Neural cell (in vitro differentiated cells): ENCODE measurements around the gene TRIO. TPM values are rescaled to one million over a fixed set of nuclear protein-coding genes. Genes with fewer than 3 reads are reported as not detected.

Experiments
- H2AFZ ChIP-seq: fragments of 200-600, 300-800 bp; sonication (generic), shearing (Covaris generic); 2 replicates; pipeline ENCODE4 v1.6.0; 2014; ENCODE audit warnings: low read depth, mild to moderate bottlenecking, antibody characterized with exemption, low read length, moderate library complexity
- H3F3A ChIP-seq: fragments of 200-600 bp; shearing (Covaris generic); 2 replicates; pipeline ENCODE4 v1.6.1; 2016; ENCODE audit warnings: mild to moderate bottlenecking, moderate library complexity, mixed read lengths, antibody characterized with exemption, low read length; ENCODE audit not compliant: insufficient read depth, poor library complexity, severe bottlenecking
- H3K27ac ChIP-seq: fragments of 200-600, 300-800 bp; sonication (generic), shearing (Covaris generic); 2 replicates; pipeline ENCODE4 v1.5.1; 2014; ENCODE audit warnings: mild to moderate bottlenecking, low read length, moderate library complexity
- H3K27me3 ChIP-seq: fragments of 300-800, 200-600 bp; sonication (generic), shearing (Covaris generic); 2 replicates; pipeline ENCODE4 v1.6.0; 2014; ENCODE audit warnings: mild to moderate bottlenecking, low read depth, low read length, moderate library complexity; ENCODE audit not compliant: insufficient read depth
- H3K36me3 ChIP-seq: fragments of 300-800, 200-600 bp; sonication (generic), shearing (Covaris generic); 2 replicates; pipeline ENCODE4 v1.5.1; 2014; ENCODE audit warnings: mild to moderate bottlenecking, antibody characterized with exemption, low read length, moderate library complexity; ENCODE audit not compliant: insufficient read depth
- H3K4me2 ChIP-seq: fragments of 300-800, 200-600 bp; sonication (generic), shearing (Covaris generic); 2 replicates; pipeline ENCODE4 v1.6.0; 2014; ENCODE audit warnings: mild to moderate bottlenecking, low read length
- H3K4me3 ChIP-seq: fragments of 300-800, 200-600 bp; sonication (generic), shearing (Covaris generic); 2 replicates; pipeline ENCODE4 v1.5.1; 2014; ENCODE audit warnings: mild to moderate bottlenecking, low read length, moderate library complexity
- H3K79me2 ChIP-seq: fragments of 200-600 bp; shearing (Covaris generic); replicated peaks from 2 replicates; pipeline ENCODE4 v1.6.0; 2014; ENCODE audit warnings: mild to moderate bottlenecking, low read length, moderate library complexity; ENCODE audit not compliant: insufficient read depth
- H3K9ac ChIP-seq: fragments of 300-800, 200-600 bp; sonication (generic), shearing (Covaris generic); 2 replicates; pipeline ENCODE4 v1.6.1; 2016; ENCODE audit warnings: mild to moderate bottlenecking, low read length, mixed read lengths
- H3K9me2 ChIP-seq: fragments of 200-600 bp; shearing (Covaris generic); 2 replicates; pipeline ENCODE4 v1.6.1; 2016; ENCODE audit warnings: mild to moderate bottlenecking, low read length, mixed read lengths; ENCODE audit not compliant: insufficient read depth
- H3K9me3 ChIP-seq: fragments of 200-600, 300-800 bp; sonication (generic), shearing (Covaris generic); 2 replicates; pipeline ENCODE4 v1.6.1; 2016; ENCODE audit warnings: mild to moderate bottlenecking, mixed run types, low read length, moderate library complexity, mixed read lengths
- H4K20me1 ChIP-seq: fragments of 200-600 bp; shearing (Covaris generic); 2 replicates; pipeline ENCODE4 v1.6.1; 2016; ENCODE audit warnings: mild to moderate bottlenecking, mixed run types; ENCODE audit not compliant: insufficient read depth
- EP300 ChIP-seq: fragments of 450-650 bp; conservative IDR thresholded peaks from 2 replicates; pipeline ENCODE4 v1.6.1; 2014; ENCODE audit warnings: antibody characterized with exemption, mild to moderate bottlenecking, moderate library complexity; ENCODE audit not compliant: poor library complexity, severe bottlenecking
- EZH2 ChIP-seq: fragments of 200-600, 300-800 bp; shearing (Covaris generic), sonication (generic); IDR thresholded peaks from 2 replicates; pipeline ENCODE4 v1.6.1; 2014; ENCODE audit warnings: antibody characterized with exemption, low read length, borderline replicate concordance, mild to moderate bottlenecking; ENCODE audit not compliant: insufficient read depth, poor library complexity, severe bottlenecking
- MXI1 ChIP-seq: fragments of 450-650 bp; conservative IDR thresholded peaks from 2 replicates; pipeline ENCODE4 v1.6.1; 2014; ENCODE audit warnings: antibody characterized with exemption, mild to moderate bottlenecking; ENCODE audit not compliant: poor library complexity, severe bottlenecking
- POLR2AphosphoS5 ChIP-seq: IDR thresholded peaks from 2 replicates; pipeline ENCODE4 v1.6.1; 2012
- RAD21 ChIP-seq: fragments of 450-650 bp; conservative IDR thresholded peaks from 2 replicates; pipeline ENCODE4 v1.6.1; 2014; ENCODE audit warnings: antibody characterized with exemption, mild to moderate bottlenecking, moderate library complexity
- SMC3 ChIP-seq: fragments of 450-650 bp; conservative IDR thresholded peaks from 2 replicates; pipeline ENCODE4 v1.6.1; 2014; ENCODE audit warnings: antibody characterized with exemption, mild to moderate bottlenecking, moderate library complexity; ENCODE audit not compliant: poor library complexity
- TAF1 ChIP-seq: IDR thresholded peaks from 2 replicates; pipeline ENCODE4 v1.6.1; 2012; ENCODE audit warnings: low read depth
- polyA plus RNA-seq: library from polyadenylated mRNA; depleted of rRNA; stranded (reverse); fragments of >200 nt; gene quantifications from 2 replicates; pipeline ENCODE4 v1.2.3, GENCODE V29; 2014
- TF ChIP-seq, protein P1 (sequence below): fragments of 450-650 bp; IDR thresholded peaks from 2 replicates; pipeline ENCODE4 v1.5.1; 2014; ENCODE audit warnings: antibody characterized with exemption, mild to moderate bottlenecking, moderate library complexity; ENCODE audit not compliant: poor library complexity, severe bottlenecking
- TF ChIP-seq, protein P2 (sequence below): IDR thresholded peaks from 2 replicates; pipeline ENCODE4 v1.6.1; 2012; ENCODE audit warnings: borderline replicate concordance

Gene TRIO
- polyA plus RNA-seq, 1 donor from 2014 or later: 168 TPM

DNA sequence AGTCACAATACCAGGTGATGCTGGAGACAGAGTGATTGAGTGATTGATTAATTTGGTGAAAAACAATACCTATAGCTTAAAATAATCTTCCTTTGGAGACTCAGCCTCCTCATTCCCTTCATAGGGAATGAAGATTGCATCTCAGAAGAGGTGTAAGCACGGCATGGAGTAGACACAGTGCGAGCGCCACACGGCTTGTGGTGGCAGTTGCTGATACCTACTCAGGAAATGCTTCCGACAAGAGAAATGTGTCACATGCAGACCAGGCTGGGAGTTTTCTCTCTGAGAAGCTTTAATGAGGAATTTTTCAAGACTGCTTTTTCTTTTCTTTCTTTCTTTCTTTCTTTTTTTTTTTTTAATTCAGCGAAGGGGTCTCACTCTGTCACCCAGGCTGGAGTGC, 226.6 kb downstream of the TRIO start:
- H3K4me3 ChIP-seq: no peak overlapping the region
- H4K20me1 ChIP-seq: no peaks in the 10 kb centered on the region
- H3K79me2 ChIP-seq: no peaks in the 10 kb centered on the region
- H3K36me3 ChIP-seq: peaks cover 22% of the 10 kb centered on the region
- no peaks in the 10 kb centered on the region for H3K27me3 ChIP-seq
- no peak overlapping the region for H3K27ac ChIP-seq
- no peak overlapping the region for H2AFZ ChIP-seq
- H3K9me2 ChIP-seq: no peaks in the 10 kb centered on the region
- H3K9ac ChIP-seq: no peak overlapping the region
- TF ChIP-seq SMC3 (no peak), MXI1 (no peak), EZH2 (no peak), TAF1 (no peak), EP300 (no peak), RAD21 (no peak), POLR2AphosphoS5 (no peak)
- TF ChIP-seq, protein P1, sequence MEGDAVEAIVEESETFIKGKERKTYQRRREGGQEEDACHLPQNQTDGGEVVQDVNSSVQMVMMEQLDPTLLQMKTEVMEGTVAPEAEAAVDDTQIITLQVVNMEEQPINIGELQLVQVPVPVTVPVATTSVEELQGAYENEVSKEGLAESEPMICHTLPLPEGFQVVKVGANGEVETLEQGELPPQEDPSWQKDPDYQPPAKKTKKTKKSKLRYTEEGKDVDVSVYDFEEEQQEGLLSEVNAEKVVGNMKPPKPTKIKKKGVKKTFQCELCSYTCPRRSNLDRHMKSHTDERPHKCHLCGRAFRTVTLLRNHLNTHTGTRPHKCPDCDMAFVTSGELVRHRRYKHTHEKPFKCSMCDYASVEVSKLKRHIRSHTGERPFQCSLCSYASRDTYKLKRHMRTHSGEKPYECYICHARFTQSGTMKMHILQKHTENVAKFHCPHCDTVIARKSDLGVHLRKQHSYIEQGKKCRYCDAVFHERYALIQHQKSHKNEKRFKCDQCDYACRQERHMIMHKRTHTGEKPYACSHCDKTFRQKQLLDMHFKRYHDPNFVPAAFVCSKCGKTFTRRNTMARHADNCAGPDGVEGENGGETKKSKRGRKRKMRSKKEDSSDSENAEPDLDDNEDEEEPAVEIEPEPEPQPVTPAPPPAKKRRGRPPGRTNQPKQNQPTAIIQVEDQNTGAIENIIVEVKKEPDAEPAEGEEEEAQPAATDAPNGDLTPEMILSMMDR: no peak
- TF ChIP-seq, protein P2, sequence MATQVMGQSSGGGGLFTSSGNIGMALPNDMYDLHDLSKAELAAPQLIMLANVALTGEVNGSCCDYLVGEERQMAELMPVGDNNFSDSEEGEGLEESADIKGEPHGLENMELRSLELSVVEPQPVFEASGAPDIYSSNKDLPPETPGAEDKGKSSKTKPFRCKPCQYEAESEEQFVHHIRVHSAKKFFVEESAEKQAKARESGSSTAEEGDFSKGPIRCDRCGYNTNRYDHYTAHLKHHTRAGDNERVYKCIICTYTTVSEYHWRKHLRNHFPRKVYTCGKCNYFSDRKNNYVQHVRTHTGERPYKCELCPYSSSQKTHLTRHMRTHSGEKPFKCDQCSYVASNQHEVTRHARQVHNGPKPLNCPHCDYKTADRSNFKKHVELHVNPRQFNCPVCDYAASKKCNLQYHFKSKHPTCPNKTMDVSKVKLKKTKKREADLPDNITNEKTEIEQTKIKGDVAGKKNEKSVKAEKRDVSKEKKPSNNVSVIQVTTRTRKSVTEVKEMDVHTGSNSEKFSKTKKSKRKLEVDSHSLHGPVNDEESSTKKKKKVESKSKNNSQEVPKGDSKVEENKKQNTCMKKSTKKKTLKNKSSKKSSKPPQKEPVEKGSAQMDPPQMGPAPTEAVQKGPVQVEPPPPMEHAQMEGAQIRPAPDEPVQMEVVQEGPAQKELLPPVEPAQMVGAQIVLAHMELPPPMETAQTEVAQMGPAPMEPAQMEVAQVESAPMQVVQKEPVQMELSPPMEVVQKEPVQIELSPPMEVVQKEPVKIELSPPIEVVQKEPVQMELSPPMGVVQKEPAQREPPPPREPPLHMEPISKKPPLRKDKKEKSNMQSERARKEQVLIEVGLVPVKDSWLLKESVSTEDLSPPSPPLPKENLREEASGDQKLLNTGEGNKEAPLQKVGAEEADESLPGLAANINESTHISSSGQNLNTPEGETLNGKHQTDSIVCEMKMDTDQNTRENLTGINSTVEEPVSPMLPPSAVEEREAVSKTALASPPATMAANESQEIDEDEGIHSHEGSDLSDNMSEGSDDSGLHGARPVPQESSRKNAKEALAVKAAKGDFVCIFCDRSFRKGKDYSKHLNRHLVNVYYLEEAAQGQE: no peak
- no peak overlapping the region for H3K4me2 ChIP-seq
- no peaks in the 10 kb centered on the region for H3F3A ChIP-seq
- H3K9me3 ChIP-seq: no peaks in the 10 kb centered on the region

DNA sequence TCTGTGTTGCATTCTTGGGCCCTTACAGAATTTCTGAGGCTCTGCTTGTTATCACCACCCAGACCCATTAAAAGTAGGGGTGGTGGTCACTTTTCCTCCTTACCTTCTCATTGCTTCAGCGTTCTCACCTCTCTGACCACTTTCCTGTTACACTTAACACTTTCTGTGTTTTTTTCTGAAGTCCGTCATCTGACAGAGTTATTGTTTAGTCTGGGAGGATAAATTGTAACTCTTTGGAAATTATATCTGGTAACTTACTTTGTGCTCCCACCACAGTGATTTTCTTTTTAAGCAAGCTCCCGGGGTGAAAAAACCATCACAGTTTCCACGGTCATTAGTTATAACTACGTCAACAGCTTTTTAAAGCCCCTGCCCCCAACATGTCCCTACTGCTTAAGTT, 227.2 kb downstream of the TRIO start:
- H3K4me3 ChIP-seq: no peak overlapping the region
- no peaks in the 10 kb centered on the region for H3K9me3 ChIP-seq
- peaks cover 22% of the 10 kb centered on the region for H3K36me3 ChIP-seq
- H3K27ac ChIP-seq: no peak overlapping the region
- no peak overlapping the region for H2AFZ ChIP-seq
- H3K27me3 ChIP-seq: no peaks in the 10 kb centered on the region
- no peaks in the 10 kb centered on the region for H3K9me2 ChIP-seq
- no peak overlapping the region for H3K9ac ChIP-seq
- H3K4me2 ChIP-seq: no peak overlapping the region
- H4K20me1 ChIP-seq: no peaks in the 10 kb centered on the region
- no peaks in the 10 kb centered on the region for H3F3A ChIP-seq
- TF ChIP-seq RAD21 (no peak), SMC3 (no peak), POLR2AphosphoS5 (no peak), EP300 (no peak), TAF1 (no peak), MXI1 (no peak), EZH2 (no peak)
- TF ChIP-seq, protein P1: no peak
- TF ChIP-seq, protein P2: no peak
- H3K79me2 ChIP-seq: no peaks in the 10 kb centered on the region
